Measurements from ENCODE around the gene KLF17.

DNA sequence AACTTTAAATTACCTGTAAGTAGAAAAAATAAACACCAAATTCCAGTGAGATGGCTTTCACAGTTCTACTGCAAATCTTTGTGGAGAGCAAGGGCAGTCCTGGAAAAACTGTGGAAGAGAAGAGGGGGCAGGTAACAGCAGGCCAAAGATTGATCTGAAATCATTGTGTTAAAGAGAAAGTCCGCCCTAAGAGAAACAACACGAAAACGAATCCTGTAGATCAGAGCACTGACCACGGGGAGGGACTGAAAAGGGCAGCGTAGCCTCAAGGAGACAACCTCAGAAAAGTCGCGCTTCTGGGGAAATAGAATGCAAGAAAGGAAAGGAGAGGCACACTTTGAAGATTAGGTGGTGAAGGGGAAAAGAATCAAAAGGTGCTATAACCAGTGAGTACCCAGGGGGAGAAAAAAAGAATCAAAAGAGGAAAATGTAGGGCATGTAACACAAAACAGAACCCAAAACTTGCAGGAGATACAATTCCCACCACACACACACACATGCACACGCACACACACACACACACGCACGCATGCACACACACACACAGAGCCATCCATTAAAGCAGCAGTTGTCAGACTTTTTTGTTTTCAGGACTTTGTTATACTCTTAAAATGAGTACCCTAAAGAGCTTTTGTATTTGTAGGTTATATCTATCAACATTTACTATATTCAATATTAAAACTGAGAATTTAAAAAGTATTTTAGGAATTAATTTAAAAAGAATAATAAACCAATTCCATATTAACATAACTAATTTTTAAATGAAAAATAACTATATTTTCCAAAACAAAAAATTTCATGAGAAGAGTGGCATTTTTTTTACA is 28.0 kb upstream of the KLF17 start:
- no peak for TF ChIP-seq POLR2A (IDR thresholded peaks at IDR 0.05; ENCODE audit: low read length)
- no peak for TF ChIP-seq GATA1 (IDR thresholded peaks at IDR 0.05; ENCODE audit: low read depth, low read length)
